Fibroblast of villous mesenchyme (primary cell): ENCODE data around the gene KCNK15. TPM values are rescaled to one million over a fixed set of nuclear protein-coding genes. Genes with fewer than 3 reads are reported as not detected.

Experiments
- DNase-seq: peaks from one replicate; pipeline ENCODE4 v3.0.0-alpha.2; 2010; ENCODE audit warnings: low read depth
- H3K4me3 ChIP-seq: 2 replicates; pipeline ENCODE4 v1.5.1; 2011; ENCODE audit warnings: low read depth, mild to moderate bottlenecking, low read length
- total RNA-seq: library from RNA; depleted of rRNA; stranded (reverse); fragments of >200 nt; gene quantifications from 2 replicates; pipeline ENCODE4 v1.2.3, GENCODE V29; 2012
- TF ChIP-seq, protein P1 (sequence below): IDR thresholded peaks from 2 replicates; pipeline ENCODE4 v1.5.1; 2012; ENCODE audit warnings: low read depth, mild to moderate bottlenecking, low read length; ENCODE audit not compliant: insufficient read depth

Gene KCNK15
- total RNA-seq, 1 donor, result 1.7 TPM

DNA sequence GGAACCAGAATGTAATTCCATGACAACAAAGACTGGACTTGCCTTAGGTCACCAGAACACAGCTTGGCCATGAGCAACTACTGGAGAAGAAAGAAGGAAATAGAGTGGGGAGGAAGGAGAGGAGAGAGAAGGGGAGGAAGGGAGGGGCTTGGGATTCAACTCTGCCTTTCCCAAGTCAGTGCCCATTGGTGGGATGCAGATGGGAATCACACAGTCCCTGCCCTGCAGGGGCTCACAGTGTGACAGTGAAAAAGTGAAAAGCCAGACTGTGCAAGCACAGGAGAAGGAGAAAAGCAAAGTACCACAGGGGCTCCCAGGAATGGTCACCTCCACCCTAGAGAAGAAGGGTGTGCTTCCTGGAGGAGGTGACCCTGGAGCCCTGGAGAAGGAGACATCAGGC is 50.6 kb downstream of the KCNK15 start:
- DNase-seq, result no peak
- TF ChIP-seq, protein P1, sequence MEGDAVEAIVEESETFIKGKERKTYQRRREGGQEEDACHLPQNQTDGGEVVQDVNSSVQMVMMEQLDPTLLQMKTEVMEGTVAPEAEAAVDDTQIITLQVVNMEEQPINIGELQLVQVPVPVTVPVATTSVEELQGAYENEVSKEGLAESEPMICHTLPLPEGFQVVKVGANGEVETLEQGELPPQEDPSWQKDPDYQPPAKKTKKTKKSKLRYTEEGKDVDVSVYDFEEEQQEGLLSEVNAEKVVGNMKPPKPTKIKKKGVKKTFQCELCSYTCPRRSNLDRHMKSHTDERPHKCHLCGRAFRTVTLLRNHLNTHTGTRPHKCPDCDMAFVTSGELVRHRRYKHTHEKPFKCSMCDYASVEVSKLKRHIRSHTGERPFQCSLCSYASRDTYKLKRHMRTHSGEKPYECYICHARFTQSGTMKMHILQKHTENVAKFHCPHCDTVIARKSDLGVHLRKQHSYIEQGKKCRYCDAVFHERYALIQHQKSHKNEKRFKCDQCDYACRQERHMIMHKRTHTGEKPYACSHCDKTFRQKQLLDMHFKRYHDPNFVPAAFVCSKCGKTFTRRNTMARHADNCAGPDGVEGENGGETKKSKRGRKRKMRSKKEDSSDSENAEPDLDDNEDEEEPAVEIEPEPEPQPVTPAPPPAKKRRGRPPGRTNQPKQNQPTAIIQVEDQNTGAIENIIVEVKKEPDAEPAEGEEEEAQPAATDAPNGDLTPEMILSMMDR, result no peak

DNA sequence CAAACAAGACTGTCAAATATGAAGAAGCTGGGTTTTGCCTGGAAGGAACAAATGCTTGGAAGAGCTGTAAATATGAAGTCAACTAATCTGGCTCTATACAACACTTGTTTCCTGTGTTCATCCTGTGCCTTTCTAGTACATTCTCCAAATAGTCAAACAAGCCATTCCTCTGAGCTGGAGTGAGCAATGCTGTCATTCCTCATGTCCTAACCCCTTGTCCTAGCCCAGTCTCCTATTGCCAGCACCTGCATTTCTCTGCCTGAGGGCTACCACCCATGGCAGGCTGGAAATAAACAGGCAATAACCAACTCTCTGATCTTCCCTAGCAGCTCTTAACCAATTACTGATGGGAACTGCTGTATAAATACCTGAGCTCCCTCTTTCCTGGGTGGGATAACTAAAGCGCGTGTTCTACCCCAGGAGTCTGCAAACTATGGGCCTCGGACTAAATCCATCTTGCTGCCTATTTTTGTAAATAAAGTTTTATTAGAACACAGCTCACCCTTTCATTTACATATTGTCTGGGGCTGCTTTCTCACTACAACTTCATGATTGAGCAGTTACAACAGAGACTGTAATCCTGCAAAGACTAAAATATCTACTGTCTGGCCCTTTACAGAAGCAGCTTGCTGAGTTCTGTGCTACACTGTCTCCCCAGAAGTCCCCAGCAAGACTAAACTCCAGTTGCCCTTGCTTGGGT is 51.2 kb downstream of the KCNK15 start:
- TF ChIP-seq, protein P1, result no peak

More for the DNA sequence above, 50.6 kb downstream of the KCNK15 start:
- H3K4me3 ChIP-seq, result no peak overlapping the region

DNA sequence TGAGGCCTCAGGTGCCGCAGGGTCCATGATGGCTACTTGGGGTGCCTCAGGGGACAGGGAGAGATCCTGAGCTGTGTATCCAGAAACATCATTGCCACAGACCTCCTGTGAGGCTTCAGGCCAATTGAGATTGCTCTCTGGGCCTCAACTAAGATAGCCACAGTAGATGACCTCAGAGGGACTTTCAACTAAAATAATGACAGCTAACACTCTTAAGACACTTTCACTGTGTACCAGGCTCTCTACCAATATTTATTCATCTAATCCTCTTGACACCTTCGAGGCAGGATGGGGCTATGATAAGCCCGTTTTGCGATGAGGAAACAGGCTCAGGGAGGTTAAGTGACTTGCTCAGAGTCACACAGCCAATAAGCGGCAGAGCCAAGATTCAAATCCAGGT is 54.0 kb downstream of the KCNK15 start:
- no peak for DNase-seq
- TF ChIP-seq, protein P1, result no peak
- no peak overlapping the region for H3K4me3 ChIP-seq

More for the DNA sequence above, 51.2 kb downstream of the KCNK15 start:
- no peak overlapping the region for H3K4me3 ChIP-seq
- no peak for DNase-seq

DNA sequence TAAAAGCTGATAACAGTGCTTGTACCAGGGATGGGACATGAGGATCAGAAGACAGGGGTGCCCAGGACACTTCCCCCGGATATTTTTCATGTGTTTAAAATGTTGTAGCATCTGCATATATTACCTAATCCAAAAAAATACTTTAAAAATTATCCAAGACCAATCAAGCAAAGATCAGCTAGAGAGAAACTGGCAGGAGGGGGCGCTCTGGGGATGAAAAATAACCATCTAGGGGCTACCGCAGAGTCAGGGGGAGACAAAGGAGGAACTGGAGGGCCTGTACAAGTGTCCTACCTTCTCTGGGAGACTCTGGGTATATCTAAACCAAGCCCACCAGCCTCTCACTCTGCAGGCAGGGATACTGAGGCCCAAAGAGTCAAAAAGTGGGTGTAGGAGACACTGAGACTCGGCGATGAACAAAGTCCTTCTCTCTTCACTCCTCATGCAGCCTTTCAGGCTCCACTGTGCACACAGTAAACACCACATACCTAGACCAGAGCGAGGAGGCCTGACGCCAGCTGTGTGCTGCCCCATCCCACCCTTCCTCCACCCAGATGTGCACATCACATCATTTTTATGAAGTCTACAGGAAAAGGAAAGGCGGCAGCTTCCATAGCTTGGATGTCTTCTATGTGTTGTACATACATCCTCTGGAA is 54.9 kb downstream of the KCNK15 start:
- H3K4me3 ChIP-seq, result no peak overlapping the region
- TF ChIP-seq, protein P1, result peak; percentile 36
- DNase-seq, result peak; percentile 4

Other genes with a start within 250 kb of the KCNK15 start
- 90.5 and 136 TPM in 2 replicates for gene SERINC3, start 223.8 kb upstream of the KCNK15 start, total RNA-seq
- 160 and 220 TPM in 2 replicates for gene PKIG, start 163.3 kb upstream of the KCNK15 start, total RNA-seq
- 6.4 and 10.4 TPM in 2 replicates for gene ADA, start 94.2 kb upstream of the KCNK15 start, total RNA-seq
- 0.32 and 1.7 TPM in 2 replicates for gene CCN5, start 30.5 kb upstream of the KCNK15 start, total RNA-seq
- gene RIMS4, start 64.7 kb downstream of the KCNK15 start, total RNA-seq, result under 0.01 TPM in 1 of 2 replicates, not detected in the other
- gene YWHAB, start 139.8 kb downstream of the KCNK15 start, total RNA-seq, result 93.7 and 147 TPM in 2 replicates
- gene PABPC1L, start 164.2 kb downstream of the KCNK15 start, total RNA-seq, result 10.8 and 11.0 TPM in 2 replicates
- 15.1 and 22.0 TPM in 2 replicates for gene TOMM34, start 214.5 kb downstream of the KCNK15 start, total RNA-seq
- 28.0 and 35.8 TPM in 2 replicates for gene STK4, start 220.6 kb downstream of the KCNK15 start, total RNA-seq